Dermis microvascular lymphatic vessel endothelial cell (primary cell): ENCODE results near the gene SLC6A9. TPM values are rescaled to one million over a fixed set of nuclear protein-coding genes. Genes with fewer than 3 reads are reported as not detected.
A peak's percentile ranks its signal among the peaks of the same experiment; 100 is the strongest.

ENCODE experiments used
- DNase-seq, 2 donors: peaks; one replicate each; pipeline versions ENCODE4 v3.0.0 to v3.0.0-alpha.2; 2010; ENCODE audit warnings: low read depth in 2 of 2
- total RNA-seq: library from RNA; depleted of rRNA; stranded (reverse); fragments of >200 nt; gene quantifications from 2 replicates; pipeline ENCODE4 v1.2.1, GENCODE V29; 2014

SLC6A9 gene
- total RNA-seq, 1 donor from 2014 or later: 0.13 TPM

DNA sequence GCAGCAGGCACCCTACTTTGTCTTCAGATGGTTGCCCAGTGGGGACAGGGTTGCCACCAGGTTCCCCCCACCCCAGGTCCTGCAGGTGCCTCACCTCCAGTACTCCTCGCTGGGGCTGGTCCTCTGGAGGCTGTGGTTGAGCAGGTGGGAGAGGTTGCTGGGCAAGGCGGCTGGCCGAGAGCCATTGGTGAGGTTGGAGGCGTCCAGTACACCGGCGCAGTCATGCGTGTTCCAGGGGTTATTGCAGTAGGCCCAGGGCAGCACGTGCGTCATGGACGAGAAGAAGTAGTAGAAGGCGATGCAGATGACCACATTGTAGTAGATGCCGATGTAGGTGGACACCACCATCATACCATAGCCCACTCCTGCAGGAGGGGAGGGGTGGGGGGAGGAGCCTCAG lies 23.0 kb downstream of the SLC6A9 start:
- DNase-seq: no peak

GRCh38 chr1:44002606-44003157 lies 28.6 kb downstream of the SLC6A9 start:
- no peak for DNase-seq

DNA sequence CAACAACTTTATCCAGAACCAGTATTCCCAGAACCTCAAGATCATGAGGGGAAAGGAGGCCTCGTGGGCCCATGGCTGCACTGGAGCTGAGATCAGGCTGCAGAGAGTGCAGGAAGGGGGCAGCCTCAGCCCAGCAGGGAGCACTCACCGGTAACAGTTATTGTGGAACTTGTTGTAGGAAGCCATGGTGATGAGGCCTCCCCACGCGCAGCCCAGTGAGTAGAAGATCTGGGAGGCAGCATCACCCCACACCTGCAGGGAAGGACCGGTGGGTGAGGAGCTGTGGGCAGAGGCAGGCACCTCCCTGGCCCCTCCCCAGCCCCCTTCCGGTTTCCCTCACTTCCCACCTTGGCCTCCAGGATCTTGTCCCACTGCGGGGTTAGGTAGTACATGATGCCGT lies 29.1 kb downstream of the SLC6A9 start:
- no peak for DNase-seq

GRCh38 chr1:44000122-44000665 lies 31.1 kb downstream of the SLC6A9 start:
- DNase-seq: no peak

DNA sequence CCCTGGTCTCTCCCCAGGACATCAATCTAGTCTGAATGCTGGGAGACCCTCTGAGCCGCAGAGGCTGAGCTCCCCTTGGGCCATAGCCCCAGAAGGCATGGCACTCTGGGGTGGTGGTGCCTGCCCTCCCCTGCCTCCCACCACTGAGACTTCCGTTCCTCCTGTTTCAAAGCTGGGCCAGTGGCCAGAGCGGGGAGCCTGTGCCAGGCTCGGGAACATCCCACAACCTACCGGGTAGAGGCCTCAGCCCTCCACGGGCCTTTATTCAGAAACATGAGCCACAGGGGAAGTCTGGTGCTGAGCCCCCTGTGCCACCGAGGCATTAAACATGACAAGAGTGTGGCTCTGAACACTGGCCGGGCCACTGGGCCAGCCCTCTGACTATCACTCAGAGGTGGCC lies 31.8 kb downstream of the SLC6A9 start:
- no peak for DNase-seq

DNA sequence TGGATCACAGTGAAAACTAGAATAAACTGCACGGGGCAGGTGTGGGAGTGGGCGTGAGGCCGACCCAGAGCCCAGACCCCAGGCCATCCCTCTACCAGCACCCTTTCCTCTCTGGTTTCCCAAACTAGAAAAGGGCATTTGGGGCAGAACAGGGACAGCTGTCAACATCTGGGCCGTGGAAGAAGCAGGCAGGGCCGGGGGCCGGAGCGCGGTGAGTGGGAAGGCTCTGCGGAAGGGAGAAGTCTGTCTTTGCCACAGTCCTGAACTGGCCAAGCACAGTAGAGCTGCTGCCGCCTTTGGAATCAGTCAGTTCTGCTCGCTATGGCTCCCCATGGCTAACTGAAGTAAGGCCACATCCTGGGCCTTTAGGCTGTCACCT lies 33.3 kb downstream of the SLC6A9 start:
- DNase-seq: no peak

- DNase-seq: no peak
Measured at GRCh38 chr1:43997295-43997999, 33.8 kb downstream of the SLC6A9 start.

- no peak for DNase-seq
Measured at GRCh38 chr1:43996733-43997115, 34.5 kb downstream of the SLC6A9 start.

DNA sequence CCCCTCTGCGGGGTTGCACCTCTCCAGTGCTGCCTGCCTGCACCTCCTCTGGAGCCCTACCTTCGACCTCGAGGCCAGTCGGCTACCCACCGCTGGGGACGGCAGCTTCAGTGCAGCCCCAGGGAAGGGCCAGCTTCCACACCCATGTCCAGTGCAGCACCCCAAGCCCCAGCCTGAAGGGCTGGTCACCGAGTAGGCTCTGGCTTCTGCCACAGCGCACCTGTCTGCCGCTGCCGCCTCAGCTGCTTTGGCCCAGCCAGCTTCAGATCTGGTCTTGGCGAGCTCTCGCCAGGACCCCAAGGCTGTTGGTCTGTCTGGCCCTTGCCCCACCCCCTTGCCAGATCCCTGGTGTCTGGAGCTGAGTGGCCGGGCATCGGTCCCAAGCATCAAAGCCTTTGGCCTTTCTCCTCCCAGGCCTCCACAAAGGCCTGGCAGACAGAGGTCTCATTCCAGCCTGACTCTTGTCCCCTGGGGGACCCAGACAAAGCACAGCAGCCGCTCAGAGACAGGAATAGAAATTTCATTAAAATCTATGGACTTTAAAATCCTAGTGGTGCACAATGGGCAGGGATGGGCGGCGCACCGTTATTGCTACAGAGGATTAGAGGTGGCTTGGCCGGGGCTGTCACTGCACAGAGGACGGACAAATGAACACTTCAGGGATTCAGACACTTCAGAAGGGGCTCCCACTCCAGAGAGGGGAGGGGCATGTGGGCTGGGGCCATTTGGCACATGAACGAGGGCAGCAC lies 35.1 kb downstream of the SLC6A9 start:
- DNase-seq: no peak

DNA sequence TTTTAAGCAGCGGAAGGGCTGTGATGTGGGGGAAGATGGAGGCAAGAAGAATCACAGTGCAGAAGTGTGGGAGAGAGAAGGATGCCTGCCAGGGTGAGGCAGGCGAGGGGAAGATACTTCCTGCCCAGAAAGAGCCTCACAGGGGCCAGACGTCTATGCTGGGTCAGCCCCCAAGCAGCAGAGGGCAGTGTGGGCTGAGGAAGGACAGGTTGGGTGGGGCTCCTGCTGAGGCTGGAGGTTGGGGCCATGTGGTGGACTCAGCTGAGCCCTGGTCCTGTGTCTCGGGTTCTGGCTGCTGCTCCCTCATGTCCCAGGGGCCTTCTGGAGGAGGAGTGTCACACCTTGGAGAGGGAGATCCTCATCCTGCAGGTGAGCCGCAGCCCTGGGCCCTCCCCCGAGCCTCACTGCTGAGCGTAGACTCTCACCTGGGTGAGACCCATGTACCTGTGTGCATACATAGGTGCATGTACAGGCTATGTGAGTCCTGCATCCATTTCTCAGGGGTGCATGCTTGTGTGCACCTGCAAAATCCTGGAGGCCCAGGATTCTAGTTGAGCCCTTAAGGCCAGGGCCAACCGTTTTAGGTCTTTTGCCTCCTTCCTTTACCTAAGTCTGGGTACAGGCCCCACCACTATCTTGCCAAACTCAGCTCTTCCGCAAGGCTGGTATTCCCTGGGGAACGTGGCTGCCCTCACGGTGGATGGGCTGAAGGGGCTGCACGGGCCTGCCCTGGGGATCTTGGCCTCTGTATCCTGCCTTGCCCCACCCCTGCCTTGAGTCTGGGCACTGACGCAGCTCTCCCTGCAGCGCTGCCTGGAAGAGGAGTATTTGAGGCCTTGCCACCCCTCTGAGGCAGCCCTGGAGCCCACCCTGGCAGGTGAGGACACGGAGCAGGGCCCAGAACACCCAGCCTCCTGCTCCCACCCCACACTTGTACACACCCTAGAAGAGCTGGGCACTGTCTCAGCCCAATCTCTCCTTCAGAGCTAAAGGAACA lies 36.2 kb downstream of the SLC6A9 start:
- DNase-seq: no peak

DNA sequence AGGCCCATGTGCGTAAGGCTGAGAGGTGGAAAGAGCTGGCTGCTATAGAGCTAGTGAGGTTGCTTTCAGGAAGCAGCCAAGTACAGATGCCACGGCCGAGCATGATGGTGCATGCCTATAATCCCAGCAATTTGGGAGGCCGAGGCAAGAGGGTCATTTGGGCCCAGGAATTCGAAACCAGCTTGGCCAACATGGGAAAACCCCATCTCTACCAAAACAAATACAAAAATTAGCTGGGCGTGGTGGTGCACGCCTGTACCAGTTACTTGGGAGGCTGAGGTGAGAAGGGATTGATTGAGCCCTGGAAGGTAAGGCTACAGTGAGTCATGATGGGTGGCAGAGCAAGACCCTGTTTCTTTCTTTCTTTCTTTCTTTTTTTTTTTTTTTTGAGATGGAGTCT lies 37.2 kb downstream of the SLC6A9 start:
- DNase-seq: no peak

GRCh38 chr1:43993206-43993914 lies 37.9 kb downstream of the SLC6A9 start:
- DNase-seq: no peak

DNA sequence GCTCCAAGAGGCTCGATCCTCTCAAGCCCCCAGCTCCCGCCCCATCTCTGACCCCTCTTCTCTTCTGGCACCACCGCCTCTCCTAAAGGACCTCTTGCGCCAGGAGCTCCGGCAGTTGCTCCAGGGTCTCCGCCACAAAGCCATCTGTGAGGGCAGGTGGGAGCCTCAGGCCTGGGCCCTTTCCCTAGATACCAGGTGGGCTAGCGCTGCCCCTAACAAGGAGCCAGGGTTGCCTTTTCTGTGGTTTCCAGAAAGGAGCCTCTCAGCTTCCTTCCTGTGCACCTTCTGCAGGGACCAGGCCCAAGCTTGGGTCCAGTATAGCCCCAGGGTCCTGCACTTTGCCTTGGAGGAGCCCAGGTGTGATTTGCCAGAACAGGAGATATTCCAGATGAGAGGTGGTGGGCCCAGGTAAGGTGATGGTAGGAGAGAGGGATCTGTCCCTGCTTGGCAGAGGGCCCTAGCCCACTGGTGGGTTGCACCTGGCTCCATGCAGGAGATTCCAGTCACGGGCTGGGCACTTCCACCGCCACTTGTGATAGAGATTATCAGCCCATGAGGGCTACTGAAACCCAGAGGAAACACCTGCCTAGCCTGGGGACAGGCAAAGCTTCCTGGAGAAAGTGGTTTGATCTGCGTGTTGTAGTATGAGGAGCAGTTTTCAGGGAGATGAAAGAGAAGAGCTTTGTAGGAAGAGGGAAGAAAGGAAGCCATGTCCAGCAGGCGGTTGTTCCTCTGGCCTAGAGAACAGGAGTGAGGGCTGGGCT lies 38.8 kb downstream of the SLC6A9 start:
- no peak for DNase-seq

- DNase-seq: peak in 1 of 2 donors; percentile 56
Measured at GRCh38 chr1:43991476-43992231, 39.6 kb downstream of the SLC6A9 start, which contains the start of gene CCDC24. TSS of gene CCDC24 (plus strand) at chr1:43991599. CDS start at chr1:43991879, 280 bp downstream.

DNA sequence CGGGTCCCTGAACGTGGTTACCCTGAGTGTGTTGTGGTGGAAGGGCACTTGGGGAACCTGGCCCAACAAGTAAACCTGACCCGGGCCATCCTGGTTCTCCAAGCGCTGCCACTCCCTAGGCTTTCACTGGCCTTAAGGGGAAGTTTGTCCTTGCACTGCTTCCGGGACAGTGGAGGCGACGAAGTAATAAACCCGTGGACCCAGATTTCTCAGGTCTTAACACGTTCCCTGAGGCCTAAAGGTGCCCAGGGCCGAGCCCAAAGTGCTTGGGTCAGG lies 40.1 kb downstream of the SLC6A9 start:
- DNase-seq: no peak

DNA sequence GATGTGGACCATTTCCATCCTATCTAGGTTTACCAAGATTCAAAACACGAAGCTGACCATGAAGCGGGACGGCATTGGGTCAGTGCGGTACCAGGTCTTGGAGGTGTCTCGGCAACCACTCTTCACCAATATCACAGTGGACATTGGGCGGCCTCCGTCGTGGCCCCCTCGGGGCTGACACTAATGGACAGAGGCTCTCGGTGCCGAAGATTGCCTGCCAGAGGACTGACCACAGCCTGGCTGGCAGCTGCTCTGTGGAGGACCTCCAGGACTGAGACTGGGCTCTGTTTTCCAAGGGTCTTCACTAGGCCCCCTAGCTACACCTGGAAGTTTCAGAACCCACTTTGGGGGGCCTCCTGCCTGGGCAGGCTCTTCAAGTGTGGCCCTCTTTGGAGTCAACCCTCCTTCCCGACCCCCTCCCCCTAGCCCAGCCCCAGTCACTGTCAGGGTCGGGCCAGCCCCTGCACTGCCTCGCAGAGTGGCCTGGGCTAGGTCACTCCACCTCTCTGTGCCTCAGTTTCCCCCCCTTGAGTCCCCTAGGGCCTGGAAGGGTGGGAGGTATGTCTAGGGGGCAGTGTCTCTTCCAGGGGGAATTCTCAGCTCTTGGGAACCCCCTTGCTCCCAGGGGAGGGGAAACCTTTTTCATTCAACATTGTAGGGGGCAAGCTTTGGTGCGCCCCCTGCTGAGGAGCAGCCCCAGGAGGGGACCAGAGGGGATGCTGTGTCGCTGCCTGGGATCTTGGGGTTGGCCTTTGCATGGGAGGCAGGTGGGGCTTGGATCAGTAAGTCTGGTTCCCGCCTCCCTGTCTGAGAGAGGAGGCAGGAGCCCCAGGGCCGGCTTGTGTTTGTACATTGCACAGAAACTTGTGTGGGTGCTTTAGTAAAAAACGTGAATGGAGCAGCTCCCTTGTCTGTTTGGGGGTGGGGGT lies 40.7 kb downstream of the SLC6A9 start:
- DNase-seq: no peak

- no peak for DNase-seq
Measured at GRCh38 chr1:43987159-43987902, 43.9 kb downstream of the SLC6A9 start.

- DNase-seq: no peak
Measured at GRCh38 chr1:43986712-43987111, 44.5 kb downstream of the SLC6A9 start.
